Liver (tissue), 3 donors: Measurements from ENCODE around the gene TMEM63A.

Experiments used
- EGR1 ChIP-seq, 2 donors: IDR thresholded peaks; 2 replicates each; pipeline ENCODE4 v1.6.1; 2016 to 2018; ENCODE audit warnings: antibody characterized with exemption in 2 of 2, low read depth in 2 of 2
- GABPA ChIP-seq, 2 donors: IDR thresholded peaks in 1 of 2; conservative IDR thresholded peaks in 1 of 2; 2 replicates each; pipeline ENCODE4 v1.6.1; 2016; ENCODE audit warnings: antibody characterized with exemption in 2 of 2, mild to moderate bottlenecking in 1 of 2, moderate library complexity in 1 of 2
- RAD21 ChIP-seq, 2 donors: IDR thresholded peaks; 2 replicates each; pipeline ENCODE4 v1.6.1; 2016; ENCODE audit warnings: antibody characterized with exemption in 2 of 2, mild to moderate bottlenecking in 2 of 2
- YY1 ChIP-seq: IDR thresholded peaks from 2 replicates; pipeline ENCODE4 v1.6.1; 2016; ENCODE audit warnings: antibody characterized with exemption, mild to moderate bottlenecking
- TF ChIP-seq, protein P1 (sequence below): fragments of 150-350 bp; IDR thresholded peaks from 2 replicates; pipeline ENCODE4 v1.5.1; 2017; ENCODE audit warnings: improper control_type of control experiment, low read depth, low read length; ENCODE audit not compliant: missing input control
- donor health status: healthy.
- donor health status: healthy.

DNA sequence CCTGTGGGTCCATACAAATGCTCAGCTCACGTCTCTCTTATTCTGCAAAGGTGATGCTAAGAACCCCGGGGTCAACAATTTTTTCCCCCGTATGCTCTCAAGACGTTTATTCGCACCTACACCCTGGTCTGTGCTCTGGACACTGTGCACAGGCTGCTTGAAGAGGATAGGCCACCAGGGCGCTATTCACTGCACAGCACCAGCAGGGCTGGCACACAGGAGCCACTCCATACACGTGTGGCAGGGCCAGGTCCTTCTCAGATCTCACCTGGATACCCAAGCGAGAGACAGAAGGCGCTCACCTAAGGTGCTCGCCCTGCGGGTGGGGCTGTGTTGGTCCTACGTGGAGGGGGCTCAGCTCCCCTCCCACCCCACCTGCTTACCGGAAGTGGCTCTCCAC, 16.7 kb downstream of the TMEM63A start:
- TF ChIP-seq EGR1 (IDR thresholded peaks at IDR 0.05; ENCODE audit: low read depth in 2 of 2) (no peak), RAD21 (IDR thresholded peaks at IDR 0.05) (no peak), YY1 (no peak), GABPA (IDR thresholded peaks at IDR 0.05 in 1 of 2, conservative IDR thresholded peaks at IDR 0.05 in 1 of 2) (no peak)
- TF ChIP-seq, protein P1, sequence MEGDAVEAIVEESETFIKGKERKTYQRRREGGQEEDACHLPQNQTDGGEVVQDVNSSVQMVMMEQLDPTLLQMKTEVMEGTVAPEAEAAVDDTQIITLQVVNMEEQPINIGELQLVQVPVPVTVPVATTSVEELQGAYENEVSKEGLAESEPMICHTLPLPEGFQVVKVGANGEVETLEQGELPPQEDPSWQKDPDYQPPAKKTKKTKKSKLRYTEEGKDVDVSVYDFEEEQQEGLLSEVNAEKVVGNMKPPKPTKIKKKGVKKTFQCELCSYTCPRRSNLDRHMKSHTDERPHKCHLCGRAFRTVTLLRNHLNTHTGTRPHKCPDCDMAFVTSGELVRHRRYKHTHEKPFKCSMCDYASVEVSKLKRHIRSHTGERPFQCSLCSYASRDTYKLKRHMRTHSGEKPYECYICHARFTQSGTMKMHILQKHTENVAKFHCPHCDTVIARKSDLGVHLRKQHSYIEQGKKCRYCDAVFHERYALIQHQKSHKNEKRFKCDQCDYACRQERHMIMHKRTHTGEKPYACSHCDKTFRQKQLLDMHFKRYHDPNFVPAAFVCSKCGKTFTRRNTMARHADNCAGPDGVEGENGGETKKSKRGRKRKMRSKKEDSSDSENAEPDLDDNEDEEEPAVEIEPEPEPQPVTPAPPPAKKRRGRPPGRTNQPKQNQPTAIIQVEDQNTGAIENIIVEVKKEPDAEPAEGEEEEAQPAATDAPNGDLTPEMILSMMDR, result no peak
